GM21390 (cell line): ENCODE measurements around the gene DENND1A.

ENCODE experiments used
- ATAC-seq: cut with Tn5 transposase; IDR thresholded peaks from one replicate; pipeline ENCODE4 v1.9.1; 2021; ENCODE audit not compliant: unreplicated experiment

DENND1A gene

GRCh38 chr9:123478160-123478559, 451.8 kb downstream of the DENND1A start:
- no peak for ATAC-seq

GRCh38 chr9:123475407-123475806, 454.5 kb downstream of the DENND1A start:
- no peak for ATAC-seq

- ATAC-seq: no peak
These were observed 456.9 kb downstream of the DENND1A start for GRCh38 chr9:123472862-123473614.

GRCh38 chr9:123471843-123472570, 457.9 kb downstream of the DENND1A start:
- no peak for ATAC-seq

- no peak for ATAC-seq
These were observed 458.7 kb downstream of the DENND1A start for GRCh38 chr9:123470991-123471770.

- ATAC-seq: no peak
These were observed 459.7 kb downstream of the DENND1A start for GRCh38 chr9:123470121-123470782.

GRCh38 chr9:123469282-123469681, 460.6 kb downstream of the DENND1A start:
- no peak for ATAC-seq

- no peak for ATAC-seq
These were observed 461.4 kb downstream of the DENND1A start for GRCh38 chr9:123468541-123468940.

GRCh38 chr9:123465304-123465703, 464.6 kb downstream of the DENND1A start:
- ATAC-seq: no peak

GRCh38 chr9:123460091-123460490, 469.8 kb downstream of the DENND1A start:
- ATAC-seq: no peak

- ATAC-seq: no peak
These were observed 472.3 kb downstream of the DENND1A start for GRCh38 chr9:123457583-123457982.

- no peak for ATAC-seq
These were observed 473.9 kb downstream of the DENND1A start for GRCh38 chr9:123456011-123456410.

GRCh38 chr9:123455187-123455586, 474.7 kb downstream of the DENND1A start:
- no peak for ATAC-seq

GRCh38 chr9:123454361-123454760, 475.6 kb downstream of the DENND1A start:
- no peak for ATAC-seq

GRCh38 chr9:123453831-123454321, 476.1 kb downstream of the DENND1A start:
- no peak for ATAC-seq

- no peak for ATAC-seq
These were observed 476.8 kb downstream of the DENND1A start for GRCh38 chr9:123453076-123453667.

GRCh38 chr9:123450996-123451395, 478.9 kb downstream of the DENND1A start:
- ATAC-seq: no peak

- no peak for ATAC-seq
These were observed 479.7 kb downstream of the DENND1A start for GRCh38 chr9:123450098-123450770.

GRCh38 chr9:123447934-123448646, 481.8 kb downstream of the DENND1A start:
- ATAC-seq: no peak
